GM19395 (cell line): Measurements from ENCODE around the gene RNF25.

Experiments used
- ATAC-seq: cut with Tn5 transposase; IDR thresholded peaks from one replicate; pipeline ENCODE4 v1.9.1; 2021; ENCODE audit warnings: mild to moderate bottlenecking, moderate library complexity; ENCODE audit not compliant: unreplicated experiment

Gene RNF25, protein sequence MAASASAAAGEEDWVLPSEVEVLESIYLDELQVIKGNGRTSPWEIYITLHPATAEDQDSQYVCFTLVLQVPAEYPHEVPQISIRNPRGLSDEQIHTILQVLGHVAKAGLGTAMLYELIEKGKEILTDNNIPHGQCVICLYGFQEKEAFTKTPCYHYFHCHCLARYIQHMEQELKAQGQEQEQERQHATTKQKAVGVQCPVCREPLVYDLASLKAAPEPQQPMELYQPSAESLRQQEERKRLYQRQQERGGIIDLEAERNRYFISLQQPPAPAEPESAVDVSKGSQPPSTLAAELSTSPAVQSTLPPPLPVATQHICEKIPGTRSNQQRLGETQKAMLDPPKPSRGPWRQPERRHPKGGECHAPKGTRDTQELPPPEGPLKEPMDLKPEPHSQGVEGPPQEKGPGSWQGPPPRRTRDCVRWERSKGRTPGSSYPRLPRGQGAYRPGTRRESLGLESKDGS

DNA sequence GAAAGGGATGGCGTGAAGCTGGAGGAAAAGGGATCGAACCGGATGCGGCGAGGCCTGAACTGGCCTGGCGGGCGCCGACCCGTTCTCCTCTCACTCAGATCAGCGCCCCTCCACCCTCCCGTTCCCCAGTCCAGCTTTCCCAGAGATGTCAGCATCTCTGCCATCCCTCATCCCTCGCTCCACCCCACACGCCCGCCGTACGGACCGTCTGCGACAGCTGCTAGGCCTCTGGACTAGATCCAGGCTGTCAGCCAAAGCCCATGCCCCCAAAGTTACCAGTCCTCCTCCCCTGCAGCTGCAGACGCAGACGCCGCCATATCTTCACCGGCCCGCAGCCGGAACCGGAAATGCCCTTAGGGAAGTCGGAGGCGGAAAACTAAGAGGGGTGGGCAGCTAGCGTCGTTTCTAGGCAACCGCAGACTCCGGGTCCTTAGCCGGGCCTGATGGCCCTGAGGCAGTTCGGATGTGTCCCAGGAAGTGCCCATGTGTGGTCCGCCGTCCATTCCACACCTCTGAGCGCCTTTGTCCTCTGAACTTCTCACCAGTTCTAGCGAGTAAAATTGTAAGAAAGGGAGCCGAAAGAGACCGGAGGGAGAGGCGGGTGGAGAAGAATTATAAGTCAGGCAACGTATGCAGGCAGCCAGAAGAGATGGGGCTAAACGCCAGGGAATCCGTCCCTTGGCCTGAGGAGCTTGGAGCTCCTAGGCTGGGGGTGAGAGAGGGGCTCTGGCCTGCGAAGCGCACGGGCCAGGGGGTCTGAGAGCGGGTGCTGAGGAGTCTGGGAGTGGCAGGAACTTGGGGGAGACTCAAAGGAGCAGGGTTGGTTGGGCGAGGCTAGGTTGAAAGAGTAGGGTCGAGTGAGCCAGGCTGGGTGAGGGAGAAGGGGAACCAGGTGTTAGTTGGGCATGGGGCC is at the start of gene RNF25, which contains the start of gene STK36:
Gene RNF25, minus strand, starts transcription at position 349 of the 913 bp plus-strand sequence. Its CDS starts 32 bp downstream, at position 317.
Gene STK36, plus strand, starts transcription at position 433 of the 913 bp plus-strand sequence. CDS start 744 bp downstream, outside the sequence.
- ATAC-seq = peak; percentile 100

DNA sequence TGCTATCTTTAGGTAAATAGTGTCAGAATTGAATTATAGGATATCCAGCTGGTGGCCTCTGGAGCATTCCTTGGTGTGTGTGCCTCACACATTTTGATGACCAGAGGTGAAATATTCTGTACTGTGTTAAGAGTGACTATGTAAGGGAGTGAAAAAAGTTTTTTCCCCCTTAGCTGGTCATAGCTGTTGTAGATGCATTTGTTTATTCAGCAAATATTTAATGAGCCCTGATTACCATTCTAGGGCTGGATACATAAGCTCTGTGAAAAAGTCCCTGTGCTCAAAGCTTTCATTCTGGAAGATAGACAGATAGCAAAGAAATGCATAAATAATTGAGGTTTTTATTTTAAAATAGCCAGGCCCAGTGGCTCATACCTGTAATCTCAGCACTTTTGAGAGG is 49.7 kb upstream of the RNF25 start:
- no peak for ATAC-seq

DNA sequence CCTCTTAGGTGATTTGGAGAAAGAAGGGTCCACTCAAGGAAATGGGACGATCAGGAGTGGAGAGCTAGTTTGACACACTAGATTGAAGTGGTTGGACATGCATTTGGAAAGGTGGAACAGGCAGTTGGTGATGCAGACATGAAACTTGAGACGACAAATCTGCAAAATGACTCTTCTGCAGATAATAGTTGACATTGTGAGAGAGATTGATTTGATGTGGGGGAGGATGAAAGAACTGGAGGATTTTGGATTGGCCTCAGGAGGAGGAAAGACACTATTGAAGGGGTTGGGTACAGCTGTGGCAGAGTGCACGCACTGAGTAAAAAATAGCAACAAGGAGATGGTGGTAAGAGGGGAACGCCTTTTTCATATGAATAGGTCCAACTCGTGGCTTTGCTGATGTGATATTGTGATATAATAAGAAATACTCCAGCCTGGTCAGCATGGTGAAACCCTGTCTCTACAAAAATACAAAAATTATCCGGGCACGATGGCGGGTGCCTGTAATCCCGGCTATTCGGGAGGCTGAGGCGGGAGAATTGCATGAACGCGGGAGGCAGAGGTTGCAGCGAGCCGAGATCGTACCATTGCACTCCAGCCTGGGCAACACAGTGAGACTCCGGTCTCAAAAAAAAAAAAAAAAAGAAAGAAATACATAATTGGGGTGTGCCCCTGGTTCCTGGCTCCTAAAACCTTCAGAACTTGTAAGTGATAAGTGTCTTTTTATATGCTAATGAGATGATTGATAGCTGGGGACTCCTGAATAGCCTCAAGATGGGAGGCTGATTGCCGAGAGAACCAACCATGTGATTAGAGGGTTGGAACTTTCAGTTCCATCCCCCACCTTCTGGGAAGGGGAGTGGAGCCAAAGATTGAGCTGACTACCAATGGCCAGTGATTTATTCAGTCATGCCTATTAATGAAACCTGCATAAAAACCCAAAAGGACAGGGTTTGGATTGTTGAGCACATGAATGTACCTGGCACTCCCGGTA is 48.5 kb upstream of the RNF25 start:
- no peak for ATAC-seq

DNA sequence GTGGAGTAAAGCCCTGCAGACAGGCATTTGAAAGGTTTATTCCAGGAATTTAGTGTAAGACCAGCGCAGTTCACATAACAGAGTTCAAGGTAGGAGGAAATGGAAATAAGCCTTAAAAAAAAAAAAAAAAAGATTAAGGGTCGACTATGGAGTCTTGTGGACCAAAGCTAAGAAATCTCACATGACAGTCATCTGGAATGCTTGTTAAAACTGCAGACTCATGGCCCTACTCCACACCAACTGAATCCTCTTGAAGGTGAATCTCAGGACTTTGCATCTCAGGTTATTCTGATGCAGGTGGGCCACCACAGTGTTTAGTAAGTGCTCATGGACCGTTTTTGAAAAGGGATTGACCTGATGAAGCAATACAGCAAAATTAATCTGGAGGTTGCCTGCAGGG is 47.7 kb upstream of the RNF25 start:
- no peak for ATAC-seq

DNA sequence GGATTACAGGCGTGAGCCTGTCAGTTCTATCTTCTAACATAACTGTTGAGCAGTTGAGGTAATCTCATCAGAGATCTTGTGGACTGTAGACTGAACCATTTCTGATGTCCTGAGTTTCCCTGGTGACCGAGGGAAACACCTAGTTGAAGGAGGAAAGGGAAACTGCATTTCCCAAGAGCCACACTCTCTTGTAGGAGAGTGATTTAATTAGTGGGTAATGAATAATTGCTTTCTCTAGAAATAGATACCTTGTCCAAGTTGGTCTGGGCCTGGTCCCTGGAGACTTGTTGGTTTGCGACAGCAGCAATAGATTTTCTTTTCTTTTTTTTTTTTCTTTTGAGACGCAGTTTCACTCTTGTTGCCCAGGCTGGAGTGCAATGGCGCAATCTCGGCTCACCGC is 46.3 kb upstream of the RNF25 start:
- no peak for ATAC-seq

DNA sequence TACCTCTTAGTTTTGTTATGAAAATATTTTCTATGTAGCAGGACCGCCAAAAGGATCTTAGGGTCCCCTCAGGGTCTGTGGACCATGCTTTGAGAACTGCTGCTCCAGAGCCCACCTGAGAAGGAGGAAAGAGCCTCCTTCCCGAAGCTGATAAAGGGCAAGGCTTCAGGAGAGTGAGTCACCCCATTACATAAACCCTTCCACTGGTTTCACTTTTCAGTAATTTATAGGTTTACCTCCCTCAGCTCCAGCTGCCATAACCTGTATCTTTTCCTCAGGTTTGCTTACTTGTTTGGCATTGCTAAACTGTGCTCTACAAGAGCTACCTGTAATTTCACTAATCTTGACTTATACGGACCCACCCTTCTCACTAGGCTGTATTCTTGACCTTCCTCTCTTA is 45.5 kb upstream of the RNF25 start:
- ATAC-seq = no peak

DNA sequence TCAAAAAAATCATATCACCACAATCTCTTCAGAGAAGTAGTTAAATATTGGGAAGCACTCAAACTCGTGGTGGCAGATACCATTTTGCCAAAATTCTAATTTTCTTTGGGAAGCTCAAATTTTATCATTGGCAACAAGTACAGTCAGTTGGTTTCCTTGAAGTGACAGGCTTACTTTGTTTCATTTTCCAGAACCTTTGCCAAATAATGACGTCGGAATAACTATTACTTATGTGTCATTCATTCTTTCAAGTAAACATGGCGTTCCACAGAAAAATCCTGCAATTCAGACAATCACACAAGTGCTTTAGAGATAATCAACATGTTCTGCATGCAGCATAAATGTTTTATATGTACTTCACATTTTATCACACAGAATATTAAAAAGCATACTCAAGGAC is 44.3 kb upstream of the RNF25 start:
- ATAC-seq = no peak

DNA sequence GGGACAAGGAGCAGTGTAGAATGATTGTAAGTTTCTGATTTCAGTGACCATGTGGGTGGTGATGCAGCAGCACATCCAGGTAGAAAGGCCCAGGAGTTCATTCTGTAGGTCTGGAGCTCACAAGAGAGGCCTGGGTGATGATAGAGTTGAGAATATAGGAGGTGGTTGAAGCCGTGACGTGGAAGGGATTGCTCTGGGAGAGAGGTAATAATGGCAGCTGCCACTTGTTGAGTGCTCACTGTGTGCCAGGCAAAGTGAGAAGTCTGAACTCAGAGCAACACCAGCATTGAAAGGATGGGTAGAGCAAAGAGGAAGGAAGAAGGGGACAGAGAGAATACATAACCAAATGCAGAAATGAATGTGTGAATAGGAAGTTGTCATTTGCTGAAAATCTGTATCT is 42.1 kb upstream of the RNF25 start:
- ATAC-seq = no peak

DNA sequence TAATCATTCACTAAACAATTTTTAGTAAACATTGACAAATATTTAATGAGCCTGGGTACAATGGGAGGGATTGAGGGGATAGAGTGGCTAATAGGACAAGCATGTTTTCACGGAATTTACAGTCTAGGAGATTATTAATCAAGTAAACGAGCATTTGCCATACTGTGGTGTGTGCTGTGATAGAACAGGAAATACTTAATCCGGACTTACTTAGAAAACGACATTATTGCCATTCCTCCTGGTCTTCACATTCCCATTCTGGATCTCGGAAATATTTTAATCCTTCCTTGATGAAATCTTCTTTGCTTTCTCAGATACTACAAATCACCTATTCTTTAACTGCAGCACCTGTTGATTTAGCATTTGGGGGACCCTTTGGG is 39.7 kb upstream of the RNF25 start:
- no peak for ATAC-seq

DNA sequence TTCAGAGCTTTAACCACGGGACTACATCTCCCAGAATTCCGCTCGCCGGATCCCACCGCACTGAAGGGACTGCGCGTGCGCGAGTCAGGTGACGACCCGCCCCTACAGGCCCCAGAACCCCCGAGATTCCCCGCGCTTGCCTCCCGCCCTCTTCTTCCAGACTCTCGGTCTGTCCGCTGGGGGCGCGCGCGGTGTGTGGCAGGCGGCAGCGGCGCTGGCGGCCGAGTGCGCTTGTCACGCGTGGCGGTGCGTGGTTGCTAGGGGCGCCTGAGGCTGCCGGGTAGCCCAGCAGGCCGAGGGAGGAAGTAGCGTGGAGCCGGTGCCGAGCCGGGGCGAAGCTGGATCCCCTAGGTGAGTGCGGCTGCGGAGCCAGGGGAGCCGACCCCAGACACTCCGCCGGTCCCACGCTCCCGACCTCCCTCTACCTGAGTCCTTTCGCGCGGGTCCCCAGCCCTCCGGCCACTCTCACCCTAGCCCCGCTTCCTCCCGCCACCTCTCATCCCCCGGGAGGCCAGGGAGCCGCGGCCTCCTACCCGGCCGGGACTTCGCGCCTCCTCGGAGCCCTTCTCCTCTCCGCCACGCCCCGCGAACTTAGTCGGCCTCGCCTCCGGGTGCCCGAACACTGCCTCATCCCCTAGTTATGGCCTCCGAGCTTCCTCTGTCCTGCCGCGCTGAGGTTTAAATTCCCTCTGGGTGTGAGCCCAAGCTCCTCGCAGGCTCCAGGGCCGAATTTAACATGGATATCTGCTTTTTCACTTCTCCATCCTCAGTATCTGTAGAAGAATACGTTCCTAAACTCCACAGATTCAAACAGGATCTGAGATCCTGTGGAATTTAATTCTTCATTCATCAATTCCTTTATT is 39.1 kb upstream of the RNF25 start, which contains the start of gene TTLL4:
Gene TTLL4, plus strand, starts transcription at position 149 of the 863 bp plus-strand sequence. CDS start 26,842 bp downstream, outside the sequence.
- peak; percentile 82 for ATAC-seq

DNA sequence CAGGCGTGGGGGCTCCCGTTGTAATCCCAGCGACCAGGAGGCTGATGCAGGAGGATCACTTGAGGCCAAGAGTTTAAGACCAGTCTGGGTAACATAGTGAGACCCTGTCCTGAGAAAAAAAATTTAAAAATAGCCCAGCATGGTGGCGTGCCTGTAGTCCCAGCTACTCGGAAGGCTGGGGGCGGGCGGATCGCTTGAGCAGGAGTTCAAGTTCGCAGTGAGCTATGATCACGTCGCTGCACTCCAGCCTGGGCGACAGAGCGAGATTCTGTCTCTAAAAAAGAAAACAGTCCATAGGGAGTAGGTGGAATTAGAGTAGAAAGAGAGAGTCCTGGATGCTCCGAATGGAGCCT is 38.5 kb upstream of the RNF25 start:
- no peak for ATAC-seq

DNA sequence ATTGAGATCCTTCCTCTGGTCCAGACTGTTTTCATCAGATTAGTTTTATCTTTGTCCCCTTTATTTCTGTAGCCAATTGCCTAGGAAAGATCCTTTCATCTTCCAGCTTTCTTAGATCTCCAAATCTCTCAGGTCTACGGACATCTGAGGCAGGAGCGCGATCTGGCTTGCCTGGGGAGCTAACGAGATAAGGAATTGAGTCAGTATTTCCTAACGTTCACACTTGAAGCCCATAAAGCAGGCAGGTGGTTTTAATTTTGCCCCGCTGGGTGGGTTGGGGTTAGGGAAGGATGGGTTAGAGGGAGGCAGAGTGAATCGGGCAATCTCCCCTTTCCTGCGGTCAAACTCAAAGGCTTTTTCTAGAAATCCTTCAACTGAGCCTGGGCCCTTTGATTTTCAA is 38.1 kb upstream of the RNF25 start:
- ATAC-seq = no peak

DNA sequence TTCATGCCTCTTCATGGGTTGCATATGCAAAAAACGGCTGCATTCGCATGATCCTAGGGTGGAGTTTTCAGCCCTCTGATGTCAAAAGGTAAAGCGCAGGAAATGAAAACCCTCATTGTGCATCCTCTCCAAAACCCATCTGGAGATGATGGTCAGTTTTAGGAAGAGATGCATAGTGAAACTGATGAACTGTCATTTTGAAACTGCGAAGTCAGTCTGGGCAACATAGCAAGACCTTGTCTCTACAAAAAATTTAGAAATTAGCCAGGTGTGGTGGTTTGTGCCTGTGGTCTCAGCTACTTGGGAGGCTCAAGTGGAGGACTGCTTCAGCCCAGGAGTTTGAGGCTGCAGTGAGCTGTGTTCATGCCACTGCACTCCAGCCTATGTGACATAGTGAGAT is 36.3 kb upstream of the RNF25 start:
- peak; percentile 35 for ATAC-seq

DNA sequence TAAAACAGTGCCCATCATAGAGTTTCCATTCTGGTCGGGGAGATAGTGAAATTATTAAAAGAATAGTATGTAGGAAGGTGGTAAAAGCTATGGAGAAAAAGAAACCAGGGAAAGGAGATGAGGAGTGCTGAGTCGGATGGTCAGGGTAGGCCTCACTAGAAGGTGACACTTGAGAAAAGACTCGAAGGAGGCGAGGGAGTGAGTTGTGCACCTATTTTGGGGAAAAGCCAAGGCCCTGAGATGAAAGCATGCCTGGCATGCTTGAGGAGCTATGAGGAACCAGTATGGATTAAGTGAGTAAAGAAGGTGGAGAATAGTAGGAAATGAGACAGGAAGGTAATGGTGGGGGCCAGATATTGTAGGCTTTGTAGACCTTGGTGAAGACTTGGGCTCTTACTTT is 31.5 kb upstream of the RNF25 start:
- no peak for ATAC-seq

DNA sequence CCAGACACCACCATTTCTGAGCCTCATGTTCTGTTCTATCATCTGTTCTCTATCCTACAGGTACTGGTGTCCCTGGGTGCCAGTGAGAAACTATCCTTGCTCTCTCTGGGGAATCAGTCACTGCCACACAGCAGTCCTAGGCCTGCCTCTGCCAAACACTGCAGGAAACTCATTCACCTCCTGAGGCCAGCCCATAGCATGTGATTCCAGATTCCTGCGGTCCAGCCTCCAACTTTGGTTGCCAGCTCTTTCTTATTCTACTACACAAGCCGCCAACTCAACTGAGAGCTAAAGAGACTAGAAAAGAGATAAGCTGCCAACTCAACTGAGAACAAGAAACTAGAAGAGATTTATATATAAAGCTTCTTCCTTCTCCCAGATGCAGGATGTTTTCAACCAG is 30.0 kb upstream of the RNF25 start:
- ATAC-seq = no peak

DNA sequence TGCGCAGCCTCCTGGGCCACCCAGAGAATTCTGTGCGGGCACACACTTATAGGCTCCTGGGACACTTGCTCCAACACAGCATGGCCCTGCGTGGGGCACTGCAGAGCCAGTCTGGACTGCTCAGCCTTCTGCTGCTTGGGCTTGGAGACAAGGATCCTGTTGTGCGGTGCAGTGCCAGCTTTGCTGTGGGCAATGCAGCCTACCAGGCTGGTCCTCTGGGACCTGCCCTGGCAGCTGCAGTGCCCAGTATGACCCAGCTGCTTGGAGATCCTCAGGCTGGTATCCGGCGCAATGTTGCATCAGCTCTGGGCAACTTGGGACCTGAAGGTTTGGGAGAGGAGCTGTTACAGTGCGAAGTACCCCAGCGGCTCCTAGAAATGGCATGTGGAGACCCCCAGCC is 27.1 kb upstream of the RNF25 start:
- ATAC-seq = no peak

DNA sequence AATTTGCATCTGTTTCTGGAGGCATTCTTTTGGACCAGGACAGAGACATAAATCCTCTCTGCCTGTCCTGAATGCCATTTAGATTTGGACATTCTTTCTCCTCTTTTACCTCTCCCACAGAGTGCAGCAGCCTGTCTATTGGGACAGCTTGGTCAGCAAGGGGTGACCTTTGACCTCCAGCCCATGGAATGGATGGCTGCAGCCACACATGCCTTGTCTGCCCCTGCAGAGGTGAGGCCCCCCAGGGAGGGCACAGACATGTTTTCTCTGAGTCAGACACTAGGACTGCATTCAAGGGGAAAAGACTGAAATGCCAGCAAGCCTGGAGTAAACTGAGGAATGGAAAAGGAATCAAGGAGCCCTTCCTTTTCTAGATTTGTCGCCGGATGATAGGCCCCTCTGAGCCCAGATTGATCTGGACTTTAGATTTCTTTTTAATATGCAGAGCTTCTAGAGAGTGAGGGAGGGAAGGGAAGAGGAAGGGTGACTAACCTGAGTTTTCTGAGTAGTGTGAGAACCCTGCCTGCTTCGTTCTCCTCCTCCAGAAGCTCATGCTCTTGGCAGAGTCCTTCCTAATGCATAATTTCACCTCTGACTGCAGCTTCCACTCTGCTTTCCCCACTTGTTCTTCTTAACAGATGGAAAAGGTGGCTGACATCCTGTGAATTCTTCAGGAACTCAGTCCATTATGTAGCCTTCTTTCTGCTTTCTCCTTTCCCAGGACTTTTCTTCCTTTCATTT is 22.8 kb upstream of the RNF25 start:
- no peak for ATAC-seq

DNA sequence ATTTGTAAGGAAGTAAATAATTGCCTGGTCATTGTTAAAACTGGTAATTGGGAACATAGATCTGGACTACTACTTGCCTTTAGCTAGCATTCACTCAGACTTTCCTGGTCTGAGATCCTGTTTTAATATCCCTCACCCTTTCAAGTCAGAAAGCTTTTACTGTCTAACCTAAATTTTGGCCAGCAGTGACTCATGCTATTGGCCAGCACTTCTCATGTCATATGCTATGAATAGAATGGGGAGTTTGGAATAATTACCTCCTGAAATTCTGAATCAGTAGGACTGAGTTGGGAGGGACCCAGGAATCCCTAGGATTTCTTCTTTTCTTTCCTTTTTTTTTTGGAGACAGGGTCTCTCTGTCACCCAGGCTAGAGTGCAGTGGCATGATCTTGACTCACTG is 19.4 kb upstream of the RNF25 start:
- ATAC-seq = no peak
